Measurements from ENCODE around the gene DHRS11.

- TF ChIP-seq POLR2AphosphoS5 (IDR thresholded peaks at IDR 0.05; ENCODE audit: low read depth), result no peak
- no peak for TF ChIP-seq CTCF (IDR thresholded peaks at IDR 0.05; ENCODE audit: insufficient read depth, low read length)
- no peak for TF ChIP-seq SPI1 (IDR thresholded peaks at IDR 0.05; ENCODE audit: borderline replicate concordance, low read depth)
- TF ChIP-seq, protein P1, sequence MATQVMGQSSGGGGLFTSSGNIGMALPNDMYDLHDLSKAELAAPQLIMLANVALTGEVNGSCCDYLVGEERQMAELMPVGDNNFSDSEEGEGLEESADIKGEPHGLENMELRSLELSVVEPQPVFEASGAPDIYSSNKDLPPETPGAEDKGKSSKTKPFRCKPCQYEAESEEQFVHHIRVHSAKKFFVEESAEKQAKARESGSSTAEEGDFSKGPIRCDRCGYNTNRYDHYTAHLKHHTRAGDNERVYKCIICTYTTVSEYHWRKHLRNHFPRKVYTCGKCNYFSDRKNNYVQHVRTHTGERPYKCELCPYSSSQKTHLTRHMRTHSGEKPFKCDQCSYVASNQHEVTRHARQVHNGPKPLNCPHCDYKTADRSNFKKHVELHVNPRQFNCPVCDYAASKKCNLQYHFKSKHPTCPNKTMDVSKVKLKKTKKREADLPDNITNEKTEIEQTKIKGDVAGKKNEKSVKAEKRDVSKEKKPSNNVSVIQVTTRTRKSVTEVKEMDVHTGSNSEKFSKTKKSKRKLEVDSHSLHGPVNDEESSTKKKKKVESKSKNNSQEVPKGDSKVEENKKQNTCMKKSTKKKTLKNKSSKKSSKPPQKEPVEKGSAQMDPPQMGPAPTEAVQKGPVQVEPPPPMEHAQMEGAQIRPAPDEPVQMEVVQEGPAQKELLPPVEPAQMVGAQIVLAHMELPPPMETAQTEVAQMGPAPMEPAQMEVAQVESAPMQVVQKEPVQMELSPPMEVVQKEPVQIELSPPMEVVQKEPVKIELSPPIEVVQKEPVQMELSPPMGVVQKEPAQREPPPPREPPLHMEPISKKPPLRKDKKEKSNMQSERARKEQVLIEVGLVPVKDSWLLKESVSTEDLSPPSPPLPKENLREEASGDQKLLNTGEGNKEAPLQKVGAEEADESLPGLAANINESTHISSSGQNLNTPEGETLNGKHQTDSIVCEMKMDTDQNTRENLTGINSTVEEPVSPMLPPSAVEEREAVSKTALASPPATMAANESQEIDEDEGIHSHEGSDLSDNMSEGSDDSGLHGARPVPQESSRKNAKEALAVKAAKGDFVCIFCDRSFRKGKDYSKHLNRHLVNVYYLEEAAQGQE (IDR thresholded peaks at IDR 0.05; ENCODE audit: insufficient replicate concordance, low read depth), result no peak
These were observed 41.5 kb downstream of the DHRS11 start for GRCh38 chr17:36632916-36633771.
